Activated CD8-positive, alpha-beta memory T cell treated with anti-CD3 and anti-CD28 coated beads, Interleukin-2, amount 50 U/mL, for 24 hours (primary cell): Measurements from ENCODE around the gene SORCS2.
"Not testable (repeated sequence)": the region's sequence is repeated elsewhere in the genome, so short reads cannot be mapped to it uniquely, and the experiment has no call there.

ENCODE experiments used
- DNase-seq: peaks from one replicate; pipeline ENCODE4 v3.0.0-alpha.2; 2020; ENCODE audit errors: extremely low read depth

The SORCS2 gene

DNA sequence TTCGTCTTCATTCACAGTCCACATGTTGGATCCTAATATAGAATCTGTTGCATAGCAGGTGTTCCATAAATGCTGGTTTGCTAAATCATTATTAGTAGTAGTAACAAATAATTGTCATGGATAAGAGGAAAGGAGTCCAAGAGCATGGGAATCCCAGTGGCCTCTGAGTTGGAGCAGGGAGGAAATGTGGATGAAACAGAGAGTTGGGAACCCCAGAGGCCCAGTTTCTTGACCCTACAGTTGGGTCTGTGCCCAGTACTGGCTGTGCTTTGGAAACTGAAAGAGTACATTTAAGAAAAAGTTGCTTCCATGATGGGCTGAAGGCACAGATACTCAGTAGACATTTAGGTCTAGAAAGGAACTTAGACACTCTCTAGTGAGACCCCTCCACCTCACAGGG lies 391.8 kb downstream of the SORCS2 start:
- DNase-seq: no peak

DNA sequence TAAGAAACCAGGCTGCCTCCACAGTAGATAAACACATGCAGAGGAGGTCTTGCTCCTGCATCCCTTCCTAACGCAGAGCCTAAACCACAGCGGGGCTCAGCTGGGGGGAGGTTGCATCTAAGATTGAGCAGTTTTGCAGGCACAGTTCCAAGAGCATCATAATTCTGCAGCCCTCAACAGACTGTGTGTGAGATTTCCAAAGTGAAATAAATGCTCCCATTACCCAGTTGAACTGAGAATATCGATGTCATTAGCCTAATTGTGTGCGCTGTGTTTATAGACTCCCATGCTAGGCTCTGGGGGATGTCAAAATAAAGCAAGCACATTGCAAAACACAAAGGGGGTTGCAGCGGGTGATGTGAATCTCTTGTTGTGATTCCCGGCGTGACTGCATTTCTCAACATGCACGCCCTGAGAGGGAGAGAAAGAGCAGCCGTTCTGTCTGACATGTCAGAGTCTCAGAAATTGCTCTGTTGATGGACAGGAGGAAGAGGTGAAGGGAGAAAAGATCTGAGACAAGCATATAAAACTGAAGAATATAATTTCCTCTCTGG lies 392.3 kb downstream of the SORCS2 start:
- DNase-seq: no peak

DNA sequence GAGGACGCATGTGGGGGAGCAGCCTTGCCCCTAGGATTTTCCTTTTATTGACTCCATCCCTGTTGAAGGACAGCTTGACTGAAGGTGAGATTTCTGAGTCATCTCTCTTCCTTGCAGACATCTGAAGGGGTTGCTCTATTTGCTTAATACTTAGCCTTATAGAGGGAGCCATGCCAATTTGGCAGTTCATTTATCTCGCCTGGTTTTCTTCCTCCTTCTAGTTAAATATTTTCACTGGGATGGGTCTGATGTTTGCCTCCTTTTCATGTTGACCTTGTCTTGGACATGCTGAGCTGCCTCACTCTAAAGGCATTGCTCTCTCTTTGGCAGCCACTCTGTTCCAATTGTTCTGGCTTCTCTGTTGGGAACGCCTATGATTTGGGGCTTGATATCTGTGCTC lies 393.4 kb downstream of the SORCS2 start:
- DNase-seq: no peak

DNA sequence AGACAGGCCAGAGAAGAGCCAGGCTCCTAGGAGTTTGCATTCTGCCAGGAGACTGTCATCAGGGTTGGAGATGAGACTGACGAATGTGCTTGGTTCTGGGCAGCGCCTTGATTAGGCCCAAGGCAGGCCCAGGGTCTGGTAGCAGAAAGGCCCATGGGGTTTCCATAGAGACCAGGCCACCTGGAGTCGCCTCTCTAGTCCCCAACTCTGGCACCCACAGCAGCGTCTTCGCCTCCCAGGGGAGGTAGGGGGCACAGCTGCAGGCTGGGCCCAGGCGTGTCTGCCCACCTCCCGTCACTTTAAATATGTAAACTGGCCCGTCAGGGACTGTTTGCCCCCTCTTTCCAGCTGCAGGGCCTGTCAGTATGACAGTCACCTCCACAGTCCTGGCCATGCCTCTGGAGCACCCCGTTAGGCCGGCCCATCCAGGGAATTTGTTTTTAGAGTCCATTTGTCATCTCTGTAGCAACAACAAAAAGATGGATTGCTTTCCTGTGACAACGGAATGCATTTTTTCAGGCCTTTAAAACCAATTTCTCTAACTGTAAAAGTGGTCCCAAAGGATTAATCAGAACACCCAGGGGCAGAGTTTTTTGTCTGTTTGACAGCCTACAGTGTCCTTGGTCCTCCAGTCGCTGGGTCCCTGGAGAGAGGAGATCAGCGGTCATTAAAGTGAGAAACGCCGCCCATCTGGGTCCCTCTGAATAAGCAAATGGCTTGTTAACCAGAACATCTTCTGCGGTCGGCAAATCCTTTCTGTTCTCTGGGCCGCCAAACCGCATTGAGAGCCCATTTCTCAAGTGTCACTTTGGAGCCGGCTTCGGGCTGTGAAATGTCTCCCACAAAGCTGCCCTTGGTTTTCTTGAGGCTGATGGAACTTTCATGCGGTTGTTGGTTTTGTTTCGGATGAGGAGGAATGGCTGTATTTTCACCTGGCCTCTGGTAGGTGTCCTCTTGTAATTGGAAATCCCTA lies 395.4 kb downstream of the SORCS2 start:
- no peak for DNase-seq

DNA sequence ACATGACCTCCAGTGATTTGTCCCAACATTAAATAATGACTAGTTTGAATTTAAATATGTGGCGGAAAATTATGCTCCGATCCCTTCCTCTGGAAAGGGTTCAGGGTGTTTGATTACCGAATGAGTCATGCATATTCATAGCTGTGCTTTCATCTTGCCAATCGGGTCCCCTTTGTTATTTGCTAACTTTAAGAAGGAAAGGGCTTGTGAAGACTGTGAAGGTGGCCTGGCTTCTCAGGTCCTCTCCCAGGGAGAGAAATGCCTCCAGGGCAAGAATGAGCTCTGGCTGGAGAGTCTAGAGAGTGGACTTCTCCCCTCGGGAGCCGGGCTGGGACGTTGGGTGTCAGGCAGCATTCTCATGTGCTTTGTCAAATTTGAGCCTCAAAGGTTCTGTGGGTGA lies 397.9 kb downstream of the SORCS2 start:
- no peak for DNase-seq

DNA sequence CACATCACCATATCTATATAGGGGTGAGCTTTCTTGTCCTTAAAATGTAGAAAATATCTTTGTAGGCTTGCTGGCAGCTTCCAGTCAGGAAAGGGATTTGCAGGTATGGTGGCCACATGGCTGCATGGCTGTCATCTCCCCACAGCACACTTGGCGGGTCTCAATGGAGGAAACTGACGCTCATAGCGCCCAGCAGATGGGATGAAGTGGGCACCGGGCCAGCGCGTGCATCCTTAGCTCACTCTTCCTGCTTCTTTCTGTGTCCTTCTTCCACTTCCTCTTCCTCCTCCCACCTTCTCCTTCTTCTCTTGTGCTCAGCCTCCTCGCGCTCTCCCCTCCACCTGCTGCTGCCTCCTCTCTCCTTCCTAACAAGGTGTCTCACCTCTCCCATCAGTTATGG lies 398.6 kb downstream of the SORCS2 start:
- DNase-seq: no peak

DNA sequence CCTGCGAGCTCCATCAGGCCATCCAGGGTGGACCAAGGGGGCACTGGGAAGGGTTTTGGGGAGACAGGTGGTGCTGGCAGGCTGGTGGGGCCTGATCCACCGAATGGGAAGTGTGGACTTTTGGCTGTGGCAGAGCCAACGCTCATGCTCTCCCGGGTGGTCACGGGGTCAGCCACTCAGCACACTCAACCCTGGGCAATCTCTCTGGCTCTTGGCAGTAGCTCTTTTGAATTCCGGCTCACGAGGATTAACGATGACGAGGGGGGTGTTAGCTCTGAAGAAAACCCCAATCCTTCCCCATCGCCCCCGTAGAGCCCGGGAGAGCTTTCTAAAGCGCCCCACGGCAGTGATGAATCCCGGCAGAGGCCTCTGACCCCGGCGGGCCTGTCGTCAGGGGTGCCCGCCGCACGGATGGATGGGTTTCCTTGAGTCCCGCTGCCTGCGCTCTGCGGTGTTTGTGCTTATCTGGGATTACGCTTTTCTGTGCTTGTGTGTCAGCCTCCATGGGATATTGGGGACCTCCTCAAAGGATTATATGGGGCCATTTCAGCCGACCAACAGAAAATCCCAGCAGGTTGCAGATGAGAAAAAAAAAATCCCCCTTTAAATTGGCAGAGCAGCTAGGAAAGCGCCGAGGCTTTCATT lies 399.2 kb downstream of the SORCS2 start:
- DNase-seq: no peak

DNA sequence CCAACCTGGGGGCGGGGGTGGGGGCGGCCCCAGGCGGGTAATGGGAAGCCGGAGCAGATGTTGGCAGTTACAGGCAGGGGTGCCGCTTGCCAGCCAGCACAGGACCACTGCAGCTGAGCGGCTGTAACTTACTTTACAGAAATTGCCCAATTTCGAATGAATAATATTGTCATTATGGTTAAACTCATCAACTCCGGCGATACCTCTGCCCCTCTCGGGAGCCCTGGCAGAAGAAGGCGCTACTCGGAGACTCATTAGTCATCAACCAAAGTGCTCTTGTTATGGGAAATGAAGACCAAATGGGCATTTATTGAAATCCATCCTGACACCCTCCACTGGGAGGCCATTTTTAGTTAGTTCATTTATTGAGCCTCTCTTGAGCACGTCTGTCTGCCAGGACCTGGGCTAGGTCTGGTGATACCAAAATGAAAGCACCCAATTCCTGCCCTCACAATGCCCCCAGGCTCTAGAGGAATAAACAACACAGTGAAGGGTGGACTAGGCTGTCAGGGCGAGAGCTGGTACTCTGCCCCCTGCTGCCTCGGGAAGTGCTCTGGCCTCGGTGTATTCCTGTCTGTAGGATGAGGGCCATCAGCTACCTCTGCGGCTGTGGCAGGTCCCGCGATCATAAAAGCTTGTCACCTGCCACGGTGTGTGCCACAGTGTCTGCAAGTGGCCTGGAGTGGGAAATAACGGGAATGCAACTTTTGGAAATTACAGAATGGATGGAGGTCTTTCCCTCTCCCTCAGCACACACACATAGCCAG lies 401.5 kb downstream of the SORCS2 start:
- DNase-seq: no peak

DNA sequence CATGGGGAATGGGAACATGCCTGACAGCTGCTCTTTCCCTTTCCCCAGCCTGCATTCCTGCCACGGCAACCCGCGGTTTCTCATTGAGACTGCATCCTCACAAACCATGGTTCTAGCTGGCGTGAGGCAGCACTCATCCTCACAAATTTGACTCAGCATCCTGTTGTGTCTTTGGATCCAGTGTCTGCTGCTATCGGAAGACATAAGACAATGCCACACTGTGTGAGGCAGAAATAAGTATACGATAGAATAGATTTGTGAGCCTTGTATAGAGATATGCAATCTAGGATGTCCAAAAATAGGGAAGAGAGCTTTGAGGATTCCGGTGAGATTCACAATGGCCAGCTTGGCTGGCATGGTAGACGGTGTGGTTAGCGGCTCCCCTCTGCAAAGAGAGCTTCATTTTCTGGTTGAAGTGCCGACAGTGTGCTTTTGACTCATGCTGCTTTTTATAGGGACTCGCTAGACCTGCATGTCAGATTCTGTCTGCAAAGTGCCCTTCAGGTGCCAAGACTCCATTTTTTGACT lies 403.7 kb downstream of the SORCS2 start:
- no peak for DNase-seq

DNA sequence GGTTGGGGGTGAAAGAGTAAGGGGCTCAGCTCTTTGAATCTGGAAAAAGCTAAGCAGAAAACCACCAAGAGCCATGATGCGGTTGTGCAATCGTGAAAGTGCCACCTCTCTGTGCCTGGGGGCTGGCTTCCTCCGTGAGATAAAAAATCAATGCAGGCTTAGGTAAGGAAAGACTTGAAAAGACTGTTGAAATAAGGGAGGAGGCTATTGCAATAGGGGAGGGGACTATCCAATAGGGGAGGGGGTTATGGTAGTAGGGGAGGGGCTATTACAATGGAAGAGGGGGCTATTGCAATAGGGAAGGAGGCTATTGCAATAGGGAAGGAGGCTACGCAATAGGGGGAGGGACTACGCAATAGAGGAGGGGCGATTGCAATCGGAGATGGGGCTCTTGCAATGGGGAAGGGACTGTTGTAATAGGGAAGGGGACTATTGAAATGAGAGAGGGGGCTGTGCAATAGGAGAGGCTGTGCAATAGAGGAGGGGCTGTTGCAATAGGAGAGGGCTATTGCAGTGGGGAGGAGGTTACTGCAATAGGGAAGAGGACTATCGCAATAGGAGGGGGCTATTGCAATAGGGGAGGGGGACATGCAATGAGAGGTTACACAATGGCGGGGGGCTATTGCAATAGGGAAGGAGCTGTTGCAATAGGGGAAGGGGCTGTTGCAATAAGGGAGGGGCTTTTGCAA lies 404.7 kb downstream of the SORCS2 start:
- no peak for DNase-seq

DNA sequence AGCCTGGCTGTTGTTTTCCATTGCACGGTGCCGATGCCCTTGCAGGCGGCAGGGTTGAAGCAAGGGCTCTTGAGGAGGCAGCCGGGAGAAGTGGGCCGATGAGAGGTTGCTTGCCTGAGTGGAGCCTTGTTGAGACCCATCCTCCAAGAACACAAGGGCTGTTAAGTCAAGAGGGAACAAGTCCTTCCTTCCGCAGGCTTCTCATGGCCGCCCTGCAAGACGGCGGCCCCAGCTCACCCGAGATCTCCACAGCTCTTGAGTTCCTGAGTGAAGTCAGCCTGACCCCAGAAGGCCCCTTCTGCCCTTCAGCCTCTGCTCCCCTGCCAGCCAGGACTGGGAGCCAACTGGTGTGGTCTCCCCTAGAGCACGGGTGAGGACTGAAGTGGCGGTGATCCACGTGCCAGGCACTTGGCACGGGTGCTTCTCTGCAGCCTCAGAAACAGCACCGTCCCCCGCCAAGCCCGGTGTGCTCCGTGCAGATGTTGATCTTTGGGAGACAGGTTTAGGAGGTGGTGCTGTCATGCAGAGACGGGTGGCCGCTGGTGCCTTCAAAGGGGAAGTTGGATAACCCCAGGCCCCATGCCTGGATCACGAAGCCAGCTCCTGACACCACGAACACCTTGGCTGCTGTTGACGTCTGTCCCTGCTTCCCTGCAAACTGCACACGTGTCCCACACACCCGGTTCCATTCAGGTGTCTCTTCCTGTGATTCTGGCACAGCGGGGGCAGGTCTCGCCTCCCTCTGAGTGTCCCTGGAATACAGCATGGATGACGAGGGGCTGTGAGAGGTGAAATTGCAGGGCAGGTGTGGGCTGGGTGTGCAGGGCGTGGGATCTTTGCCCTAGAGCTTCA lies 406.8 kb downstream of the SORCS2 start:
- no peak for DNase-seq

DNA sequence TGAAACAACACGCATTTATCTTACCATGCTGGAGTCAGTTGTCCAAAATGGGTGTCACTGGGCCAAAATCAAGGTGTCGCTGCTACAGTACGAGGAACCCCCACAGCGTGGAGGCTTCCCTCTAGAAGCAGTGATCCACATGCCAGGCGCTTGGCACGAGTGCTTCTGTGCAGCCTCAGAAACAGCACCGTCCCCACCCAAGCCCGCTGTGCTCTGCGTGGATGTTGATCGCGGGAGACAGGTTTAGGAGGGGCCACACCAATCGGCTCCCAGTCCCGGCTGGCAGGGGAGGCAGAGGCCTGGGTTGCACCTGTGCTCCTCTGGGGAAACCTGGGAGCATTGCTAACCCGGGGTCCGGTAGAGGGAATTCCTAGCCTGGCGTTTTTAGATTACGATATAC lies 407.9 kb downstream of the SORCS2 start:
- no peak for DNase-seq

DNA sequence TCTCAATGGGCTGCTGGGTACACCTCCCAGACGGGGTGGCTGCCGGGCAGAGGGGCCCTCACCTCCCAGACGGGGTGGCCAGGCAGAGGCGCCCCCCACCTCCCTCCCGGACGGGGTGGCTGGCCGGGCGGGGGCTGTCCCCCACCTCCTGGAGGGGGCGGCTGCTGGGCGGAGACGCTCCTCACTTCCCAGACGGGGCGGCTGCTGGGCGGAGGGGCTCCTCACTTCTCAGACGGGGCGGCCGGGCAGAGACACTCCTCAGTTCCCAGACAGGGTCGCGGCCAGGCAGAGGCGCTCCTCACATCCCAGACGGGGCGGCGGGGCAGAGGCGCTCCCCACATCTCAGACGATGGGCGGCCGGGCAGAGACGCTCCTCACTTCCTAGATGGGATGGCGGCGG lies 409.8 kb downstream of the SORCS2 start:
- not testable (repeated sequence) for DNase-seq

DNA sequence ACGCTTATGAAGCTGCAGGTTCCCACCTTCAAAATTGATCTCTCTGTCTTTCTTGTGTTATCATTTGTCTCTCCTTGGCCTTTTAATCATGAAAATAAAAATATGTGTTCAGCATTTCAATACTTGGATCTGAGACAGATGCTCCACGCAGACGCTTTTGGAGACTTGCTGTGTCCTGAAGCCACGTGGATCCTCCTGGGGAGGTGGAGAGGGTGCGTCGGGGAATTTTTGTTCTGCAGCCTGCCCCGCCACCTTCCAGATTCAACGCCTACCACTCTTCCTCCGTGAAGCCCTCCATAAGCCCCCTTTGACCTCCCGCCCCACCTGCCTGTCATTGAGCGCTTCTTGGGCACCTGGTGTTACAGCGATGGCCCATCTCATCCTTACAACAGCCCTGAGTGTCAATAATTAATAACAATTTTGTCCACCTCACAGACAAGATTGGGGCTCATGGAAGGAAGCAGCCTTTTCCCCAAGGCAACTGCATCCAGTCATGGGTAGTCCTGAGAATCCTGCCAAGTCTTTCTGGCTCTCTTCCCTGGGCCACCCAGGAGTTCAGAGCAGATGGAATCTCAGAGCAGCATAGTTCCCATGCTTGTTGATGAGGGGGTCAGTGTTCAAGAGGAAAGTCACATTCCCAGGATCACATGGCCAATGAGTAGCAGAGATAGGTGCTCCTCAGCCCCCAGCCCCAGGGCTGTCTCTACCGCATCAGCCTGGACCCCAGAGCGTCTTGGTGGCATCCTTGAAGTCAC lies 415.0 kb downstream of the SORCS2 start:
- DNase-seq: no peak

DNA sequence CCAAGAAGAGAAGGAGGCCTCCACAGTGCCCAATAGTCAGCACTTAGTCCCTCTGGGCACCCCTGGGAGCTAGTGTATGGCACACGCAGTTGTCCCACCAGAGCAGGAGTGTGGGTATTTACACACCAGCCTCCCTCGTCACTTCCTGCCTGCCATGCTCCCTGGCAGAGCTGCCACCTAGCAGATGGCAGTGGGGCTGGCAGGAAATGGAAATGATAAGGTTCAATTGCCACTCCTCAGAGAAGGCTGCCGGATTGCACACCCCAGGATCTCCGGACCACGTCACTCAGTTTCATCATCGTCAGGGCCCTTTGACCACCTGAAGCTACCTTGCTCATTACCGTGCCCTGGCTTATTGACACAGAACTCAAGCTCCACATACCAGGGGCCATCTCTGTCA lies 415.7 kb downstream of the SORCS2 start:
- no peak for DNase-seq

DNA sequence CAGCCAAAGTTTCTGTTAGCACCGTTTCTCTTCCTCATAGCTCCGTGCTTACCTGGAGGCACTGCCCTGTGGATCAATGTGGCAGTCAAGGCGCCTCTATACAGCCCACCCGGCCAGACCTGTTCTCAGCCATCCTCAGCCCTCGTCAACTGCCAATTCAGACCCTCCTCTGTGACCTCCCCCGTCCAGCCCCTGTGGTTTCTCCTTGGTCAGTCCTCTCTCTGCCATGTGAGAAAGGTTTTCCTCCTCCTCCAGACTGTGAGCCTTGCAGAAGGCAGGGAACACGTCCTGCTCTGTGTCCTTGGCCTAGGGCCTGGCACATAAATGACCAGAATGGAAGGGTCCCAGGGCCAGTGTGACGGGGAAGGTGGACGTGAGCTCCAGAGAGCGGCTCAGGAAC lies 417.0 kb downstream of the SORCS2 start:
- DNase-seq: no peak

DNA sequence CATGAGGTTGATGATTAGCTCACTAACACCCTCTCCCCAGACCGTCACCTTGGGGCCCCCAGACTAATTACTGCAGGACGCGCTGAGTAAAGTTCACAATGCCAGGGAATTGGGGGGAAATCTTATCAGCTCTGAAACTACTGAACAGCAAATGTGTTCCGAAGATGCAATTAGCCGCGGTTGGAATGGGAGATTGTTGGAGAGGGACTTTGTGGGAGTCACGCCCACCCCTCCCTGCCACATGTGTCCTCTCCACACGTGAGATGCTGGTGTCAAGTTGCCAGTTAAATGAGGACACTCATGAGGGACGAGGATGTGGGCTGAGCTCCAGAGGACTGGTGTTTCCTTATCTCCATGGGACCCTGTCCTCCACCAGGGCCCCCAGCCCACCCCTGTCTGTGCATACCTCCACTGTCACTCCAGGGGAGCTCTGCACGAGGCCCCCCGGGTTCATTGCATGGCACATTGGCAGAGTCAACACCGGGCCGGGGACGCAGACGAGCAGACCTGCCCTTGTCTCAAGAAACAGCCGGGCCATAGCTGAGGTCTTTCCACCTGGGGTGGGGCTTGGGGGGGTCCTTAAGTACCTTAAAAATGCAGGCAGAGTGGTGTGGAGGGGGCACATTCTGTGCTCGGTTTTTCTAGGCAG lies 417.8 kb downstream of the SORCS2 start:
- DNase-seq: no peak

DNA sequence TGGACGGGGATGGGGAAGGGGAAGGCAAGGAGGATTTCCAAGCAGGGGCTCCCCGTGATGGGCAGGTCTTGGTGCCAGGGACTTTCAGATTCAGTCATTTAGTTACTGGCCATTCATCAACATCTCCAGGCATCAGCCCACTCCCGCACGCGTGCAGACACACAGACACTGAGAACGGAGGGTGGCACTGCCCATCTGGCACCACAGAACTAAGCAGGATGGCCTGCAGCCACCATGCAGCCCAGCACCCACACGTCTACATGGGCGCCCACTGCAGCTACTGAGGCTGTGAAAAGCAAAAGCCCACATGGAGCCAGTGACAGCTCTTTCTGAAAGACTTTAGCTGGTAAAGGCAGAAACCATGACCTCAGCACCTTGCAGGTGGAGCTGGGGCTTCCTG lies 418.5 kb downstream of the SORCS2 start:
- no peak for DNase-seq

DNA sequence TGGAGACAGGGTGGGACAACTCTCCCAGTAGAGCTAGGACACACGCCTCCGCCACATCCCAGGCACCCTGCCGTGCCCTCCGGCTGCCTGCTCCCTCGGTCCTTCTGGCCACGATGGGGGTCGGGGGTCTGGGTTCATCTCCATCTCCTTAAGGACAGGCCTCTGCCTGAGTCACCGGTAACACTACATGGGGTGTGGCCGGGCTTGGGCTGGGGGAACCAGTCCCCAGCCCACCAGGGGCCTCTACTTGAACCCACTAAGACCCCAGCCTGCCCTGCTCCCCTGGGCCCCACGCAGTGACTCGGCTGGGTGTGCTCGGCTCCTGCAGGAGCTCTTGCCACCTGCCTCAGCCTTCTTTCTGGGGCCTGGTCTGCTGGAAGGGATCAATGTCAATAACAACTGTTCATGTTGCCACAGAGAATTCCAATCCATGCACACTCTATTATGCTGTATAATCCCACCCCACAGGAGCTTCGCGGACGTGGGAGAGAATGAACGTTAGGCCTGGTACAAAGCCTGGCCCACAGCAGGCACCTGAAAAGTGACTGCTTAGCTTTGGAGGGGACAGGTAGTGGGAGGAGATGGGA lies 420.1 kb downstream of the SORCS2 start:
- no peak for DNase-seq
